SJCRH30 (cell line): ENCODE measurements around the gene LCN15. TPM values are rescaled to one million over a fixed set of nuclear protein-coding genes. Genes with fewer than 3 reads are reported as not detected.
A peak's percentile ranks its signal among the peaks of the same experiment; 100 is the strongest.
"Not testable (repeated sequence)": the region's sequence is repeated elsewhere in the genome, so short reads cannot be mapped to it uniquely, and the experiment has no call there.

Source experiments
- DNase-seq, 2 experiments: peaks; one replicate each; pipeline ENCODE4 v3.0.0-alpha.2; 2015 to 2020
- H3K27ac ChIP-seq: fragments of 250-450 bp; sonication (Bioruptor Pico); 2 replicates; pipeline ENCODE4 v1.5.1; 2020; ENCODE audit warnings: mild to moderate bottlenecking, moderate library complexity
- H3K27me3 ChIP-seq: fragments of 250-450 bp; sonication (Bioruptor Pico); 2 replicates; pipeline ENCODE4 v1.5.1; 2020; ENCODE audit warnings: mild to moderate bottlenecking, moderate library complexity
- H3K36me3 ChIP-seq: fragments of 250-450 bp; sonication (Bioruptor Pico); 2 replicates; pipeline ENCODE4 v1.5.1; 2020; ENCODE audit warnings: mild to moderate bottlenecking, moderate library complexity
- H3K4me1 ChIP-seq: fragments of 250-450 bp; sonication (Bioruptor Pico); 2 replicates; pipeline ENCODE4 v1.5.1; 2020; ENCODE audit warnings: mild to moderate bottlenecking, moderate library complexity
- H3K4me3 ChIP-seq: fragments of 250-450 bp; sonication (Bioruptor Pico); 2 replicates; pipeline ENCODE4 v1.5.1; 2020; ENCODE audit warnings: mild to moderate bottlenecking, moderate library complexity
- H3K9me3 ChIP-seq: fragments of 250-450 bp; sonication (Bioruptor Pico); replicated peaks from 2 replicates; pipeline ENCODE4 v1.5.1; 2020; ENCODE audit warnings: mild to moderate bottlenecking, moderate library complexity
- total RNA-seq: library from RNA; depleted of rRNA; stranded (reverse); fragments of >200 nt; shearing (Covaris generic); gene quantifications from 2 replicates; pipeline ENCODE4 v1.2.3, GENCODE V29; 2014

LCN15 gene
- total RNA-seq, 1 experiment from 2014 or later, result not detected

DNA sequence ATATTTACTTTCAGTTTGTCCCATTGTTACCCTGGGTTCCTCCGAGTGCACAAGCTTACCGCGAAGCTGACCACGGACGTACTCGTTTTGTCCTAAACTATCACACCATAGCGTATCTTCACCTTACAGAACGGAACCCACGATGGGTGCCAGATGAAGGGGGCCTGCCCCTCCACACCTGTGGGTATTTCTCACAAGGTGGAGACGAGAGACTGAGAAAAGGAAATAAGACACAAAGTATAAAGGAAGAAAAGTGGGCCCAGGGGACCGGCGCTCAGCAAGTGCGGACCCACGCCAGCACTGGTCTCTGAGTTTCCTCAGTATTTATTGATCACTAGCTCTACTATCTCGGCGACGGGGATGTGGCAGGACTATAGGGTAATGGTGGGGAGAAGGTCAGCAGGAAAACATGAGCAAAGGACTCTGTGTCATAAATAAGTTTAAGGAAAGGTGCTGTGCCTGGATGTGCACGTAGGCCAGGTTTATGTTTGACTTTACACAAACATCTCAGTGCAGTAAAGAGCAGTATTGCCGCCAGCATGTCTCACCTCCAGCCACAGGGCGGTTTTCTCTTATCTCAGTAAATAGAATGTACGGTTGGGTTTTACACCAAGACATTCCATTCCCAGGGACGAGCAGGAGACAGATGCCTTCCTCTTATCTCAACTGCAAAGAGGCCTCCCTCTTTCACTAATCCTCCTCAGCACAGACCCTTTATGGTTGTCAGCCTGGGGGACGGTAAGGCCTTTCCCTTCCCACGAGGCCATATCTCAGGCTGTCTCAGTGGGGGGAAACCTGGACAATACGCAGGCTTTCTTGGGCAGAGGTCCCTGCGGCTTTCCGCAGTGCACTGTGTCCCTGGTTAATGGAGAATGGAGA lies 24.6 kb upstream of the LCN15 start:
- not testable (repeated sequence) for H3K27me3 ChIP-seq, H3K36me3 ChIP-seq, H3K27ac ChIP-seq, H3K9me3 ChIP-seq, DNase-seq, H3K4me3 ChIP-seq
- H3K4me1 ChIP-seq, result peaks cover 23% of the 10 kb centered on the region

GRCh38 chr9:136787690-136788400 lies 23.5 kb upstream of the LCN15 start:
- Histone ChIP-seq H3K36me3 (no peaks in the 10 kb centered on the region), H3K27me3 (peaks cover 3% of the 10 kb centered on the region), H3K4me1 (peaks cover 25% of the 10 kb centered on the region), H3K4me3 (no peak overlapping the region), H3K27ac (no peak overlapping the region), H3K9me3 (no peaks in the 10 kb centered on the region; the same call in 1 of the 2 replicates)
- peak; percentile 67 to 90 for DNase-seq

DNA sequence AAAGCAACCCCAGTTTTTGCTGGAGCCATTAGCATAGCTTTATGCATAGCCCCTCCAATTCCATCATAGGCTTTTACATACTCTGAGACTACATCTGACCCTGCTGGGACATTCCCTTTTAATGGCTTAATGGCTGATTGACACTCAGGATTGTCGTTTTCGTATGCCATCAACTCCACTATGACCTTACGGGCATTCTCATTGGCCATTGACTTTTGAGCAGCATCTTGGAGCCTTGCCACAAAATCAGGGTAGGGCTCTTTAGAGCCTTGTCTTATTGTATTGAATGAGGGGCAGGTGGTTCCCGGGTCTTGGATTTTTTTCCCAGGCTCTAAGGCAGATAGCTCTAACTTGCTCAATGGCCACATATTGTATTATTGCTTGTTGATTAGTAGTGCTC lies 22.7 kb upstream of the LCN15 start:
- not testable (repeated sequence) for H3K27ac ChIP-seq, H3K36me3 ChIP-seq, H3K27me3 ChIP-seq, DNase-seq, H3K9me3 ChIP-seq, H3K4me3 ChIP-seq
- peaks cover 26% of the 10 kb centered on the region for H3K4me1 ChIP-seq

DNA sequence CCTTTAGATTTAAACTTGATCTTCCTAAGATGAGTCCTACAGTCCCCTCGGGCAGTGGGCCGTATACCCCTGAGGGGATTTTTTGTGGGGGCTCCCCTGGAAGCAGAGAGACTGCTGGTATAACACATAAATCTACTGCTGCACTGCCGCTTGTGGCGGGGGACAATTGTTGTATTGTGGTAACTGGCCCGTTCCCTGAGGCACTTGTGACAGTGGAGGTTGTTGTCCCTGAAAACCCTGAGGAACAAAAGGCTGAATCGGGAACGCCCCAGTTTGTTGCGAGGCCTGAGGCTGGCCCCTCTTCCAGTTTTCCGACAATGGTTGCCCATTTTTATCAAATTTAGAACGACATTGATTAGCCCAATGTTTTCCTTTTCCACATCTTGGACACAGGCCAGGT lies 22.1 kb upstream of the LCN15 start:
- Histone ChIP-seq H3K4me1 (peaks cover 26% of the 10 kb centered on the region), H3K27me3 (peaks cover 4% of the 10 kb centered on the region), H3K36me3 (no peaks in the 10 kb centered on the region)

GRCh38 chr9:136785565-136786355 lies 21.4 kb upstream of the LCN15 start:
- DNase-seq, H3K27ac ChIP-seq, H3K4me3 ChIP-seq: not testable (repeated sequence)

More for the DNA sequence above, 22.1 kb upstream of the LCN15 start:
- Histone ChIP-seq H3K4me3 (no peak overlapping the region), H3K9me3 (no peaks in the 10 kb centered on the region; the same call in 1 of the 2 replicates), H3K27ac (no peak overlapping the region)
- DNase-seq, result no peak

DNA sequence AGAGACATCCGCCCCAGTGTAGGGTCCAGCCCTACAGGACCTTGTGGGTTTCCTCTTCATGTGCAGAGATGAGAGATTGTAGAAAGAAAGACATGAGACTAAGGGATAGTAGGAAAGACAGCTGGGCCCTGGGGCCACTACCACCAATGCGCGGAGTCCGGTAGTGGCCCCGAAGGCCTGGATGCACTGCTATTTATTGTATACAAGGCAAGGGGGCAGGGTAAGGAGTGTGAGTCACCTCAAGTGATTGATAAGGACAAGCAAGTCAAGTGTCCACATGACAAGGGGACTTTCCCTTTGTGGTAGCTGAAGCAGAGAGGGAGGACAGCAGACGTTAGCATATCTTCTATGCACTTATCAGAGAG lies 20.7 kb upstream of the LCN15 start:
- no peak for DNase-seq

More at GRCh38 chr9:136785565-136786355, 21.4 kb upstream of the LCN15 start:
- Histone ChIP-seq H3K4me1 (peaks cover 26% of the 10 kb centered on the region), H3K27me3 (peaks cover 10% of the 10 kb centered on the region)
- not testable (repeated sequence) for H3K36me3 ChIP-seq, H3K9me3 ChIP-seq

GRCh38 chr9:136784249-136784996 lies 20.1 kb upstream of the LCN15 start:
- no peaks in the 10 kb centered on the region for H3K36me3 ChIP-seq
- no peak overlapping the region for H3K4me3 ChIP-seq
- H3K27me3 ChIP-seq, result peaks cover 19% of the 10 kb centered on the region
- H3K27ac ChIP-seq, result no peak overlapping the region
- no peaks in the 10 kb centered on the region; the same call in 1 of the 2 replicates for H3K9me3 ChIP-seq
- H3K4me1 ChIP-seq, result peaks cover 16% of the 10 kb centered on the region
- peak in 1 of 2 experiments; percentile 65 for DNase-seq

More for the DNA sequence above, 20.7 kb upstream of the LCN15 start:
- Histone ChIP-seq H3K4me1 (peaks cover 22% of the 10 kb centered on the region), H3K27me3 (peaks cover 14% of the 10 kb centered on the region), H3K9me3 (no peaks in the 10 kb centered on the region; the same call in 1 of the 2 replicates), H3K27ac (no peak overlapping the region), H3K36me3 (no peaks in the 10 kb centered on the region), H3K4me3 (no peak overlapping the region)

GRCh38 chr9:136782452-136782851 lies 18.1 kb upstream of the LCN15 start:
- H3K36me3 ChIP-seq, result no peaks in the 10 kb centered on the region
- no peak overlapping the region for H3K27ac ChIP-seq
- H3K4me1 ChIP-seq, result peaks cover 4% of the 10 kb centered on the region; the same call in 1 of the 2 replicates
- H3K4me3 ChIP-seq, result no peak overlapping the region
- no peaks in the 10 kb centered on the region; the same call in 1 of the 2 replicates for H3K9me3 ChIP-seq
- peaks cover 29% of the 10 kb centered on the region for H3K27me3 ChIP-seq
- DNase-seq, result no peak

- Histone ChIP-seq H3K4me1 (peaks cover 3% of the 10 kb centered on the region; the same call in 1 of the 2 replicates), H3K36me3 (no peaks in the 10 kb centered on the region), H3K9me3 (no peaks in the 10 kb centered on the region; the same call in 1 of the 2 replicates), H3K27ac (no peak overlapping the region), H3K4me3 (no peak overlapping the region), H3K27me3 (peaks cover 29% of the 10 kb centered on the region)
- no peak for DNase-seq
These were observed 15.5 kb upstream of the LCN15 start for GRCh38 chr9:136779808-136780207.

- H3K27ac ChIP-seq, result no peak overlapping the region
- H3K4me1 ChIP-seq, result no peaks in the 10 kb centered on the region
- DNase-seq, result no peak
- H3K9me3 ChIP-seq, result peaks cover 12% of the 10 kb centered on the region; the same call in 1 of the 2 replicates
- no peak overlapping the region for H3K4me3 ChIP-seq
- peaks cover 26% of the 10 kb centered on the region for H3K27me3 ChIP-seq
- H3K36me3 ChIP-seq, result no peaks in the 10 kb centered on the region
These were observed 13.0 kb upstream of the LCN15 start for GRCh38 chr9:136777359-136777758.

GRCh38 chr9:136776947-136777346 lies 12.6 kb upstream of the LCN15 start:
- no peak for DNase-seq
- Histone ChIP-seq H3K4me1 (no peaks in the 10 kb centered on the region), H3K9me3 (peaks cover 12% of the 10 kb centered on the region; the same call in 1 of the 2 replicates), H3K36me3 (no peaks in the 10 kb centered on the region), H3K27me3 (peaks cover 26% of the 10 kb centered on the region), H3K27ac (no peak overlapping the region), H3K4me3 (no peak overlapping the region)

DNA sequence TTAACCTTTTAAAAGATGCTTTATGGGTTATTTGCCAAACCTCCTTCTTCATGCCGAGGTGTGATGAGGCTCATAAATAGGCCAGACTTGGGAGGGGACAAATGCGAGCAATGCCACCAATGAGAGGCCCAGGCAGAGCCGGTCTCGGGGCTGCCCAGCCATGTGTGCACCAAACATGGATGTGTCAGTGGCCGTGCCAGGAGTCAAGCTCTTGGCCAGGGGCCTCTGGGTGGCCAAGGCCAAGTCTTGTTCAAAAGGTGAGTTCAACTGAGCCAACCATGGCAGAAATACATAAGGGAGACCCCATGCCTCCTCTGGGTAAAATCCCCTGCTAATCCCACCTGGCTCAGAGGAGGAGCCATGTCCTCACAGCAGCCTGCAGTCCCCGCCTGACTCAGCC lies 10.9 kb upstream of the LCN15 start:
- peaks cover 12% of the 10 kb centered on the region; the same call in 1 of the 2 replicates for H3K9me3 ChIP-seq
- H3K27ac ChIP-seq, result no peak overlapping the region
- H3K4me1 ChIP-seq, result no peaks in the 10 kb centered on the region
- peaks cover 17% of the 10 kb centered on the region for H3K27me3 ChIP-seq
- H3K4me3 ChIP-seq, result no peak overlapping the region
- no peaks in the 10 kb centered on the region for H3K36me3 ChIP-seq
- DNase-seq, result no peak

- no peak overlapping the region for H3K4me3 ChIP-seq
- H3K9me3 ChIP-seq, result peaks cover 12% of the 10 kb centered on the region; the same call in 1 of the 2 replicates
- no peak for DNase-seq
- no peaks in the 10 kb centered on the region for H3K36me3 ChIP-seq
- no peaks in the 10 kb centered on the region for H3K4me1 ChIP-seq
- peaks cover 12% of the 10 kb centered on the region for H3K27me3 ChIP-seq
- no peak overlapping the region for H3K27ac ChIP-seq
These were observed 10.2 kb upstream of the LCN15 start for GRCh38 chr9:136774416-136775045.
